Endodermal cell (in vitro differentiated cells): ENCODE measurements around the gene AMPH. TPM values are rescaled to one million over a fixed set of nuclear protein-coding genes. Genes with fewer than 3 reads are reported as not detected.
"Not testable (repeated sequence)": the region's sequence is repeated elsewhere in the genome, so short reads cannot be mapped to it uniquely, and the experiment has no call there.

Source experiments
- DNase-seq: peaks from one replicate; pipeline ENCODE4 v3.0.0-alpha.2; 2017
- H3K27ac ChIP-seq: 2 replicates; pipeline ENCODE4 v1.5.1; 2013; ENCODE audit warnings: mild to moderate bottlenecking, low read depth, low read length, moderate library complexity
- H3K27me3 ChIP-seq: 2 replicates; pipeline ENCODE4 v1.6.1; 2013; ENCODE audit warnings: mild to moderate bottlenecking, low read length, moderate library complexity; ENCODE audit not compliant: insufficient read depth, control insufficient read depth, poor library complexity, severe bottlenecking
- H3K36me3 ChIP-seq: 2 replicates; pipeline ENCODE4 v1.7.0; 2013; ENCODE audit warnings: mild to moderate bottlenecking, low read length, moderate library complexity; ENCODE audit not compliant: control insufficient read depth, insufficient read depth
- H3K4me1 ChIP-seq: one replicate; pipeline ENCODE4 v1.7.0; 2013; ENCODE audit warnings: low read length; ENCODE audit not compliant: control insufficient read depth, insufficient read depth
- H3K4me3 ChIP-seq: 2 replicates; pipeline ENCODE4 v1.5.1; 2013; ENCODE audit warnings: mild to moderate bottlenecking, low read length, moderate library complexity
- H3K9ac ChIP-seq: 2 replicates; pipeline ENCODE4 v1.6.1; 2013; ENCODE audit warnings: mild to moderate bottlenecking, low read length, moderate library complexity; ENCODE audit not compliant: poor library complexity, severe bottlenecking; ENCODE audit errors: extremely low read depth
- H3K9me3 ChIP-seq: 2 replicates; pipeline ENCODE4 v1.6.1; 2013; ENCODE audit warnings: mild to moderate bottlenecking, low read length, moderate library complexity; ENCODE audit not compliant: control insufficient read depth
- H3K27ac Mint-ChIP-seq: 2 replicates; pipeline ENCODE4 v1.8.0; 2020; ENCODE audit warnings: mixed read lengths
- H3K27me3 Mint-ChIP-seq: 2 replicates; pipeline ENCODE4 v1.8.0; 2021; ENCODE audit warnings: mild to moderate bottlenecking, mixed read lengths; ENCODE audit not compliant: insufficient read depth
- H3K36me3 Mint-ChIP-seq: 2 replicates; pipeline ENCODE4 v1.8.0; 2020; ENCODE audit warnings: low read depth, mixed read lengths
- H3K4me1 Mint-ChIP-seq: 2 replicates; pipeline ENCODE4 v1.8.0; 2020; ENCODE audit warnings: mixed read lengths
- H3K4me3 Mint-ChIP-seq: 2 replicates; pipeline ENCODE4 v1.8.0; 2020; ENCODE audit warnings: mild to moderate bottlenecking, moderate library complexity, mixed read lengths
- H3K9me3 Mint-ChIP-seq: 2 replicates; pipeline ENCODE4 v1.8.0; 2020; ENCODE audit warnings: mild to moderate bottlenecking, mixed read lengths
- WGBS, 2 experiments: methylation state at CpG; one replicate each; pipeline versions ENCODE4 v1.1.5 to v1.1.7; 2013; ENCODE audit warnings: missing lambda C conversion rate in 2 of 2, mixed read lengths in 1 of 2; ENCODE audit not compliant: insufficient coverage in 1 of 2, insufficient read length in 1 of 2; 5-methylcytosine and 5-hydroxymethylcytosine counted together
- total RNA-seq, 2 donors: library from RNA; stranded (reverse); fragmentation: NEBNext Ultra II Directional in 1 of 2; extraction: Animal tissue kit (Norgen Biotek cat#: 25700) in 1 of 2; gene quantifications; 2 replicates in 1 of 2; 3 replicates in 1 of 2; pipeline ENCODE4 v1.2.1, GENCODE V29; 2021
- TF ChIP-seq, protein P1 (sequence below): fragments of 200-600 bp; sonication (generic); conservative IDR thresholded peaks from 2 replicates; pipeline ENCODE4 v1.5.0; 2021; ENCODE audit warnings: antibody characterized with exemption, mild to moderate bottlenecking

The AMPH gene
- total RNA-seq, 2 donors from 2014 or later: 3.5 to 5.5 TPM

DNA sequence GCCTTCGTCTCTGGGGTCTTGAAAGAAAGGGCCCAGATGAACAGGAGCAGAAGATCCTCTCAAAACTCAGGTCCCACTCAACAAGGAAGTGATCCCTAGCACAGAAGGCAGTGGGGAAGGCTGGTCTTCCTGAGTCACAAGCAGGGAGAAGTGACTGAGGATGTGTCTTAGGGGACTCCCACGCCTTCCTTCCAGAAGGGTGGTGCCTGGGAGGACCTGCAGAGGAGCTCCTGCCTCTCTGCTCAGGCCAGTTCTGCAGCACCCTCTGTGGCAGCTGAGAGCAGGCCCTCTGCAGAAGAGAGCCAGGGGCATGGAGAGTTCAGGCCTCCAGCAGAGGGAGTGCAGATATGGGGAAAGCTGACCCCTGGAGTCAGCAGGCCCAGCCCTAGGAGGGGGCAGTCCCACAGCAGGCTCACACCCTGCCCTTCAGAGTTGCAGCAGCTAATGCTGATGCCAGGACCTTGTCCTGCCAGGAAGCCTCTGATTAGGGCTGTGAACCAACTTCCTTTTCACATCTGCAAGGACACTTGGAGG, 289.9 kb downstream of the AMPH start:
- peak; percentile 87 for DNase-seq
- not testable (repeated sequence) for H3K9me3 ChIP-seq, H3K9ac ChIP-seq, H3K27ac ChIP-seq, H3K27me3 ChIP-seq, H3K27ac Mint-ChIP-seq, H3K9me3 Mint-ChIP-seq, H3K36me3 Mint-ChIP-seq, H3K4me3 Mint-ChIP-seq, H3K4me1 ChIP-seq, H3K36me3 ChIP-seq, H3K27me3 Mint-ChIP-seq, H3K4me3 ChIP-seq
- H3K4me1 Mint-ChIP-seq: peaks cover 15% of the 10 kb centered on the region
- 70% methylated on average over 2 of the region's 2 CpGs; no CpG with 5 or more reads in 1 of the 2 experiments for WGBS, 2 experiments
- TF ChIP-seq, protein P1, sequence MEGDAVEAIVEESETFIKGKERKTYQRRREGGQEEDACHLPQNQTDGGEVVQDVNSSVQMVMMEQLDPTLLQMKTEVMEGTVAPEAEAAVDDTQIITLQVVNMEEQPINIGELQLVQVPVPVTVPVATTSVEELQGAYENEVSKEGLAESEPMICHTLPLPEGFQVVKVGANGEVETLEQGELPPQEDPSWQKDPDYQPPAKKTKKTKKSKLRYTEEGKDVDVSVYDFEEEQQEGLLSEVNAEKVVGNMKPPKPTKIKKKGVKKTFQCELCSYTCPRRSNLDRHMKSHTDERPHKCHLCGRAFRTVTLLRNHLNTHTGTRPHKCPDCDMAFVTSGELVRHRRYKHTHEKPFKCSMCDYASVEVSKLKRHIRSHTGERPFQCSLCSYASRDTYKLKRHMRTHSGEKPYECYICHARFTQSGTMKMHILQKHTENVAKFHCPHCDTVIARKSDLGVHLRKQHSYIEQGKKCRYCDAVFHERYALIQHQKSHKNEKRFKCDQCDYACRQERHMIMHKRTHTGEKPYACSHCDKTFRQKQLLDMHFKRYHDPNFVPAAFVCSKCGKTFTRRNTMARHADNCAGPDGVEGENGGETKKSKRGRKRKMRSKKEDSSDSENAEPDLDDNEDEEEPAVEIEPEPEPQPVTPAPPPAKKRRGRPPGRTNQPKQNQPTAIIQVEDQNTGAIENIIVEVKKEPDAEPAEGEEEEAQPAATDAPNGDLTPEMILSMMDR: peak; percentile 67

DNA sequence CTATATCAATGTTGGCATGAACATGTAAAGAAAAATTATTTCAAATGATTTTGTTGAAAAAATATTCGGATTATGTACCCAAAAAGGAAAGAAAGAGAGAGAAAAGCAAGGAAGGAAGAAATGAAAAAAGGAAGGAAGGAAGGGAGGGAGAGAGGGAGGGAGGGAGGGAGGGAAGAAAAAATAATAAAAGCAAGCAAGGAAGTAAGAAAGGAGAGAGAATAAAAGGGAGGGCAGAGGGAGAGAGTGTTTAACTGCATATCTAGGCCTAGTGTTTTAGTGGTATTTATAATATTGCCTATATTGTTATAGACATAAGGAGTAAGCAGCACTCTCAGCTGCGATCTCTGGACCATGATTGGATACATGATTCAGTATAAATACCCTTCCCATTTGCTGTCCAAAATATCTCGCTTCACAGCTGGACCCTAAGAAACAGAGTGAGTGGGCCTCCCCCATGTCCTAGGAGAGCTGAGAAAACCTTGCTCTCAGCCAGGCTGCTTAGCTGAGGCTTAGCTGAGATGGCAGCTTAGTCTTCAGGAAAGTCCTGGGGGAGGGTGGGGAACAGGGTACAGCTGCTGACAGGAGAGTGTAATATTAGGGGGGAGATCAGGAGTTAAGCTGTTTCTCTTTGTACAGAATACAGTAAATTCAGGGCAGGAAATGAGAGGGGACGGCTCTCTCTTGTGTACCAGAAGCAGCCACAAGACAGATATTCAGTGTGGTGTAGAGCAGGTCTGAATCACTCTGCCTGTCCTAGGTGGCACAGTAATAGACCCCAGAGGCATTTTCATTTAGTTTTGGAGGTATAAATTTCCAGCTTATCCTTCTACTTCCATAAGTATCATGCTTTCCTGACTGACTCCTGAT, 291.0 kb downstream of the AMPH start:
- Histone ChIP-seq H3K36me3 (no peaks in the 10 kb centered on the region), H3K27ac (no peak overlapping the region), H3K9ac (no peak overlapping the region), H3K27me3 (no peaks in the 10 kb centered on the region), H3K4me3 (no peak overlapping the region), H3K9me3 (no peaks in the 10 kb centered on the region), H3K4me1 (no peaks in the 10 kb centered on the region)
- Mint-ChIP-seq H3K27me3 (peaks cover 1% of the 10 kb centered on the region), H3K4me1 (peaks cover 18% of the 10 kb centered on the region), H3K4me3 (no peak overlapping the region), H3K27ac (no peak overlapping the region), H3K9me3 (no peaks in the 10 kb centered on the region), H3K36me3 (peaks cover 2% of the 10 kb centered on the region)
- 90 to 100% methylated on average over 3 to 4 of the region's 4 CpGs for WGBS, 2 experiments
- no peak for DNase-seq
- TF ChIP-seq, protein P1: no peak

DNA sequence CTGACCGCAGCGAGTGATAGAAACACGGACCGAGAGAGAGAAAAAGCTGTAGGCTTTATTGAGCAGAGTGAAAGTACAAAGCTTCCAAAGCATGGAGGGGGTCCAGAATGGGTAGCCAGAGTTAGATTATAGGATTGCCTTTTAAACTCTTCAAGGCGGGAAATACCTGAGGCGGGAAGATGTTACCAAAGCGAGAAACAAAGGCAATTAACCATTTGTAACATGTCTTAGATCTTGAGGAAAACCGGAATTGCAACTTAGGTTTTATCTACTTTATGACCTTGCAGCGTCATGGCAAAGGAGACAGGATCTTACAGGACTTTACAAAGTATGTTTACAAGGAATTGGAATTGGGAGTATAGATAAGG, 295.0 kb downstream of the AMPH start:
- not testable (repeated sequence) for H3K4me1 ChIP-seq, H3K9me3 Mint-ChIP-seq, H3K27ac ChIP-seq, H3K4me3 Mint-ChIP-seq, H3K27me3 Mint-ChIP-seq, H3K36me3 Mint-ChIP-seq, H3K27me3 ChIP-seq, DNase-seq, H3K9ac ChIP-seq, H3K36me3 ChIP-seq, H3K9me3 ChIP-seq, H3K4me3 ChIP-seq
- Mint-ChIP-seq H3K27ac (peak overlapping the region; percentile 31), H3K4me1 (peaks cover 33% of the 10 kb centered on the region)
- WGBS, 2 experiments: 93 to 94% methylated on average over 9 of the region's 9 CpGs
